Stimulated activated CD8-positive, alpha-beta memory T cell treated with anti-CD3 and anti-CD28 coated beads, Interleukin-2, amount 100 ng/mL, for 1 hour (primary cell): ENCODE data around the gene DAB2IP.

Source experiments
- DNase-seq, 2 donors: peaks; one replicate each; pipeline ENCODE4 v3.0.0-alpha.2; 2020; ENCODE audit warnings: low read depth in 2 of 2

DAB2IP gene

DNA sequence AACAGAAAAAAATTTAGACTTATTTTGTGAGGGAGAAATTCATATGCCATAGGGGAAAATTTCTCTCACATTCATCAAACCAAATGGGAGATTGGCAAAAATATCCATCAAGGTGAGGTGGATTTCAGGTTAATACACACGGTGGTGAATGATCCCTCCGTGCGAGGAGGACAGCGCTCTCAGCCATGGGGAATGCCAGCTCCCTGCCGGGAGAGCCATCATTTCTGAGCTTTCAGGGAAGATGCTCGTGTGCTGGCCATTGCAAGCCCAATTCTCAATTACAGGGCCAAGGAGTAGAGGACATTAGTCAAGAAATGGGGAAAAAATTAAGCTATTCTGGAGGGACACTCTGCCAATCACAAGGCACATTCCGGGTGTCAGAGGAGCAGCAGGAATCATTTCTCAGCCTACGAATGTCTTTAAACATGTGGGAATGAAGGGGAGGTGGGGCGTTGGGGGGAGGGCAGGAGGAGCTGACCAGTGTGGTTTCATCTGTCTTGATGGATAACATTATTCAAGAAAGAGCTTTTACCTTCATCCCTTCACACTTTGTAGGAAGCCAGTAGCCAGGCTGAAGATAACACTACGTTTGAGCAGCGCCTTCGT lies 165.5 kb downstream of the DAB2IP start:
- no peak for DNase-seq

DNA sequence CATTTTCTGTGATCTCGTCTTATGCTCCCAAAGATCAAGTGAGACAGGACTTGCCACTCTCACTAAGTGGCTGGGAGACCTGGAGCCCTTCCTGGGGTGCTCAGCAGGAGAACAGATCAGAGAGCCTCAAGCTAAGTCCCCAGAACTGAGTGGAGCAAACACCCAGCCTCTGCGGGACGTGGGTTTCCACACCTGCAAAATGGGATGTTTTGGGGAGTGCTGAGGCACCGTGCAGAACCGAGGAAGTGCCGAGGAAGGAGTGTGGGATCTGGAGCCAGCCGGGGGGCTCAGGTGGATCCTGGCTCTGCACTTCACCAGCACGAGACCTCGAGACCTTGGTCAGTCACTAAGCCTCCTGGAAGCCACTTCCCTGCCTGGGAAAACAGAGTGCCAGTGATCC lies 166.0 kb downstream of the DAB2IP start:
- DNase-seq: no peak

GRCh38 chr9:121818016-121818661 lies 166.7 kb downstream of the DAB2IP start:
- DNase-seq: no peak

- no peak for DNase-seq
These were observed 167.5 kb downstream of the DAB2IP start for GRCh38 chr9:121818841-121819427.

GRCh38 chr9:121819428-121820231 lies 168.2 kb downstream of the DAB2IP start:
- DNase-seq: no peak

DNA sequence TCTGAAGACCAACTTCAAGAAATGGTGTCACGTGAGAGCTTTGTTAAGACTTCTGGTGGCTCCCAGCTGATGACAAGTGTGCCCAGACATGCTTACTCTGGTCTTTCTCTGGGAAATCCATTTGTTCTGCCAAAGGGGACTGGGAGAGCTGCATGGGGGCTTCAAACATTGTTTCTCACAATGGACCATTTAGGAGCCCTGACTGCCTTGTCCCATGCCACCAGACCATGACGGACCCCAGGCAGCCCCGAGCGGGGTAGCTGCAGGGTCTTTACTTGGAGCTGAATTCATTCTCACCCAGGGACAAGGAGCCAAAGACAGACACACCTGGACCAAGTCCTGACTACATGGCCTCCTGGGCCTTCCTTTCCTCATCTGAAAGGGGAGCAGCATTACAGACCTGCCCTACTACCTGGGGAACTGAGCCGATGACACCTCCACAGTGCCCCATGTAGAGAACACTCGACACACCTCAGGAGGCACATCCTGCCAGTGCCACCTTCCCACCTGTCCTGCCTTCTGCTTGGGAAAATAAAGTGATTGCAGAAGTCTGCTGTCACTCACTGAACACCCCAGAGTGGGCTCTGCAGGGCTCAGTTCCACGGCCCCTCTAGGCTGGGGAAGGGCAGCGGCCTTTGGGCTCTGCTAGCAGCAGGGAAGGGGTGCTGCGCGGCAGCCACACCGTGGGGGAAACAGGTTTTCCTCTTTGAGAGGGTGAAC lies 169.0 kb downstream of the DAB2IP start:
- no peak for DNase-seq

DNA sequence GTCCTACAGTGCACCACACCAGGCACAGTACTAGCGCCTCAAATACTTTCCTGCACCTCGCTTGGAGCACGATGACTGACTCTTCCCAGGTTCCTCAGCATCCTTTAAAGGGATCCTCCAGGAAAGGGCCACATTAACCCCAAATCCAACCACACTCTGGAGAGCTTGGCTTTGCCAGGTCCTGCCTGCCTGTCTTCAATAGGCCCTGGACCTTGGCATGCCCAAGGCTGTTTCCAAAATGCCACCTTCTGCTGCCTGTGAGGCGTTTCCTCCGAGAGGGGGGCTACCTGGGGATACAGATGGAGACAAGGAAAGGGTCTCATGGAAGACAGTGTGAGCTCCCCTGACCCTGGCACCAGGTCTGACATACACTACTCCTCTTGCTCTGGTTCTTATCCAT lies 169.9 kb downstream of the DAB2IP start:
- no peak for DNase-seq

DNA sequence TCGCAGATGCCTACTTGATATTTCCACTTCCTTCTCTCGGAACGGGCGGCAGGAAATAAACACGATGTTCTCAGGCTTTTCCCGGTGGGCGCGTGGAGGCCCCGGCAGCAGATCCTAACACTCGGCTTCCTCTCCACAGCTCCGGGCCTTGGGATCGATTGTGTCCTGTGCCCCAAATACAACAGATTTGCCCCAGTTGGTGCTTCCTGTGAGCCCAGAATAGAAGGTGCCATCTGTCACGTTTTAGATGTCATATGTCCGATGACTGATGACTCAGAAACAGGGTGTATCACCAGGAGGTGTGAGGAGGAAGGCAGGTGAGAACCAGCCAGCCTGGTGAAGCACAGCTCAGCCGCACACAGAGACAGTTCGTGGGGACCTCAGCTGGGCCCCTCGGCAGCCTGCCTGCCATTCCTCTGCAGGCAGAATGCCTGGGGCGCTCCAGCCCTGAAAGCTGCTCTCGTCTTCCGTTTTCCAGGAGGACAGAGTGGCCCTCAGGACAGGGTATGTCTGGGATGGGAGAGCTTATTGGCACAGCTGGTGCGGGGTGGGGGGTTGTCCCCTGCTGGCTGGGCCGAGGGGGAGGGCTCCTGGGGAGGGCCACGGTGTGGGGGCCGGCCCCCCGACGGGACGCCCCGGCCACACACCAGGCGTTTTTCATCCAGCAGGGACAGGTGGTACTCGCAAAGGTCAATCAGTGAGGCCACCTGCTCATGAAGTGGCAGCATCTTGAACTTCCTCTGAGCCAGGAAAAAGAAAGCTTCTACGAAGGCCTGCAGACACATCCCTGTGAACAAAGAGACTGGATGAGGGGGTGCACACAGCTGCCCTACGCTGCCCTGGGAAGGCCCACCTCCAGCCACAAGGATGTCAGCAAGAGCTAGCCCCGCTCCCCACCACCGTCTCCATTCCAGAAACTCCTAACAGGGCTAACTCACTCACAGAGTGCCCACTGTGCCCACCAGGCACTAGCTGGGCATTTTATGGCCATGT lies 171.0 kb downstream of the DAB2IP start:
- no peak for DNase-seq

DNA sequence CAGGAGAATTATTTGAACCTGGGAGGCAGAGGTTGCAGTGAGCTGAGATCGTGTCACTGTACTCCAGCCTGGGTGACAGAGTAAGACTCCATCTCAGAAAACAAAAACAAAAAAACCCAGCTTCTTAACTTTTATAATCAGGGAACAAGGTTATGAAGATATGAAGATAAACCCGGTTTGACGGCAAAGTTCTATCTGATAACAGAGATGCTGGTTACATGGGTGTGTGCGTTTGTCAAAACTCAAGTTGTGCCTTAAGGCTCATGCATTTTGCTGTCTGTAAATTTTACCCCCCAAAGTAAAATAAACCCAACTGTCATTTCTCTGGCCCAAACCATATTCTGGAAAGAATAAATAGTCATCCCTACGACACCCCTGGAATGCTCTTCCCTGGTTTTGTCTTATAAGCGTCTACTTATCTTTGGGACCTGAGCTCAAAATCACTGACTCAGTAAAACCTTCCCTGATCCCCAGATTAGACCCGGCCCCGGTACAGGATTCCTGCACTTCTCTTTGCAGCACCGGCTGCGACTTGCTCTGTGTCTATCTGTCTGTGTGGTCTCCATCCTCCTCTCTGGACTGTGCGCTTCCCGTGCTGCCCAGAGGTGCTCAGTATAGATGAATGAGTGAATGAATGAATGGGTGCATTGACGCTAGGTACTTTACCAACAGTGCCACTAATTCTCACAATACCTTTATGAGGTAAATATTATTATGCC lies 172.2 kb downstream of the DAB2IP start:
- no peak for DNase-seq

DNA sequence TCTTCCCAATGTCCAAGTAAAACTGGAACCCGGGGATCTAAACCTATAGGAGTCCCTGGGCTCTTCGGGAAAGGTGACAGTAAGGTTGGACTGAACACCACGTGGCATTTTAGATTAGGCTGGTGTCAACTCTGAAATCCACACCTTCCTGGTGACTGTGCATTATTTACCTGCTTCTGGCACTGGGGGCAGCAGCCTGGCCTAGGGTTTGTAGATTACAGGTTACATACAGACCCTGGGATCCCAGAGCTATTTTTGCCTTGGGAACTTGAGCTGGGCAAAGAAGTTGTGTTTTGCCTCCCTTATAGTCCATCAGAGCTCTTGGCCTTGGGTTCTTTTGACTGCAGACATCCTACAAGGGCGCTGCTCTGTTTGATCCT lies 173.2 kb downstream of the DAB2IP start:
- DNase-seq: no peak

DNA sequence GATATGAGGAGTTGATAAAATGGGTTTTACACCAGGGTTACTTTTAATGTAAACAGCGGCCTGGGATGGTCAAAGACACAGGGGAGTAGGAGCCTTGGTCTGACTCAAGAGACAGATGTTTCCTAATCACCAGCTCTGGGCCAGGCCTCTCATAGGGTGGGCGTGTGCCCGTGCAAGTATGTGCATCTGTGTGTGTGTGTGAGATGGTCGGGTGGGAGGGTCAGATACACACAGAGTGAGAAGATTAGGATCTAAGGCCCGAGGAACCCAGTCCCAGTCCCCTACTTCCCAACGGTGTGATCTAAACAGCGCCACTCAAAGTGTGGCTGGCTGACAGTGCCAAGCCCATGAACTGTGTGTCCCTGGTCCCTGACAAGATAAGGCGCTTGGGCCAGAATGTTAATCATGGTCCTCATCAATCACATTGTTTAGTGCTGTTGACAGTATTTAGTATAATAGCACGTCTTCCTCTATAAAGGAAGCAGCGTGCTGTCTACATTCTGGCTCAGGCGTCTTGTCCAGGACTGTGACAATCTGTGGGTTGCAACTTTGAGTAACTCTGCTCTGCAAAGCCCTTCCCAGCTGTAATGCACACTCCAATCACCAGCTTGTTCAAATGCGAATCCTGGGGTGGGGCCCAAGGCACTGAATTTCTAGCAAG lies 173.7 kb downstream of the DAB2IP start:
- DNase-seq: no peak

DNA sequence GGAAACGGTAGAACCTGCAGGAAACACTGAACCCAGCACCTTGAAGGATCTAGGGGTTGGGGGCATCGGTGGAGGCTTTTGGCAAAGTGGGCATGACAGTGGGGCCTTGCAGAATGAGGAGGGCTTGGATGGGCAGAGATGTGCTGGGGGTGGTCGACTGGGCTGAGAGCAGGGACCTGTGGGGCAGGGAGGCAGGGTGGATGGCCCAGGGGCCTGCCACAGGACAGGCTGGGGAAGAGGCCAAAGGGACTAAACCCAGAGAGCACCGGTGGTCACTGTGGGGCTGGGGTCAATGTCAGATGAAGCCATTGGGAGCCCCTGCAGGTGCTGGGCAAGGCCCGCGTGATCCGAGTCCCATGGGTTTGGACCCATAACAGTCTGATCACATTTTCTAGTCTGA lies 175.3 kb downstream of the DAB2IP start:
- no peak for DNase-seq

- no peak for DNase-seq
These were observed 176.0 kb downstream of the DAB2IP start for GRCh38 chr9:121827251-121827967.

GRCh38 chr9:121830441-121831140 lies 179.2 kb downstream of the DAB2IP start:
- DNase-seq: no peak

GRCh38 chr9:121831869-121832268 lies 180.4 kb downstream of the DAB2IP start:
- DNase-seq: no peak

GRCh38 chr9:121833061-121833460 lies 181.6 kb downstream of the DAB2IP start:
- no peak for DNase-seq
